Measurements from ENCODE around the gene MRPL18. TPM values are rescaled to one million over a fixed set of nuclear protein-coding genes. Genes with fewer than 3 reads are reported as not detected.

MRPL18 gene
- total RNA-seq, result 10 to 100 TPM; 42.9 to 63.2 TPM
- polyA plus RNA-seq, result 100 to 1,000 TPM in 1 of 2 donors, 10 to 100 TPM in 1; 59.4 to 120 TPM
- long read RNA-seq, donor 1, transcript MRPL18-201 (4 exons, 978 nt), result major isoform, 26 of 55 reads
- long read RNA-seq, donor 1, partial matches to known transcripts, result 27 of 55 reads
- long read RNA-seq, donor 1, other reads (novel, unspliced or antisense), result 0 of 55 reads
- long read RNA-seq, donor 2, transcript MRPL18-201 (4 exons, 978 nt), result major isoform, 13 of 27 reads
- long read RNA-seq, donor 2, partial matches to known transcripts, result 6 of 27 reads
- long read RNA-seq, donor 2, other reads (novel, unspliced or antisense), result 8 of 27 reads
- long read RNA-seq, donor 3, transcript MRPL18-201 (4 exons, 978 nt), result major isoform, 23 of 35 reads
- long read RNA-seq, donor 3, partial matches to known transcripts, result 0 of 35 reads
- long read RNA-seq, donor 3, other reads (novel, unspliced or antisense), result 12 of 35 reads
- long read RNA-seq, donor 4, transcript MRPL18-201 (4 exons, 978 nt), result major isoform, 13 of 23 reads
- long read RNA-seq, donor 4, partial matches to known transcripts, result 5 of 23 reads
- long read RNA-seq, donor 4, other reads (novel, unspliced or antisense), result 5 of 23 reads
- long read RNA-seq, donor 5, transcript MRPL18-201 (4 exons, 978 nt), result major isoform, 29 of 55 reads
- long read RNA-seq, donor 5, partial matches to known transcripts, result 7 of 55 reads
- long read RNA-seq, donor 5, other reads (novel, unspliced or antisense), result 19 of 55 reads

DNA sequence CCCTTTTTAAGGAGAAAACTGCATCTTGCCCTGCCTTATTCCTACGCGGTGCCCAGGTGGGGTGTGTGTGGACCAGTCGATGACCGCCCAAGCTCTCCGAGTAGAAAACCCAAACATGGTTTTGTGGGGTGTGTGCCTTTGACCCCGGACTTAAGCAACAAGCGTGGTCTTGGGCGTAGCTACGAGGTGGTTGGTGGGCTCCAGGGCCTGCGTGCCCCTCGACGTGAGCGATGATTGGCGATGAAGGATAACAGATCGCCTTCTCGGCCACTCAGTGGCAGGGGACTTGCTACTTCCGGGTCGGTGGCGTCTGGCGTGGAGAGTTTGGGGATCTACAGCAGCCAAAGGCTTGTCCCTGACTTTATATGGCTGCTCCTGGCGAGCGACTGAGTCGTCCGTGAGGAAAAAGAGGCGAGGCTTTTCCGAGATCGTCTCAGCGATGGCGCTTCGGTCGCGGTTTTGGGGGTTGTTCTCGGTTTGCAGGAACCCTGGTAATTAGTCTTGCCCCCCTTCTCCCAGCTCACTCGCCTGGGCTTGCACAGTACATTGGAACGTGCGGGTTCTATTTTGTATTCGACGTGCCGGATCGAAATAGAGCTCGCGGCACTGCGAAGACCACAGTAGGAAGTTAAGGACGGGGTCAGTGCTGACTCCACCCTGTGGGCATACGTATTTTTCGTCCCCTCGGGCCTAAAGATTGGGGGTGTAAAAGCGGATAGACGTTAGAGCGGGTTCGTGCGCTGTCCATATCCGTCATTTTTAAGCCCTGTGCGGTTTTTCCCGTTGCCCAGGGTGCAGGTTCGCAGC is at the start of gene MRPL18:
Gene MRPL18, plus strand, starts transcription at position 319 of the 807 bp plus-strand sequence. Its CDS starts 121 bp downstream, at position 440.
- Histone ChIP-seq H3K27ac (ENCODE audit: low read depth in 1 of 2, low read length in 1 of 2) (peak within 1 kb of the TSS; percentile 92 to 93), H3K9me3 (ENCODE audit: control insufficient read depth in 4 of 4, insufficient read depth in 3 of 4, low read length in 3 of 4) (no peaks in the 10 kb centered on the region), H3K36me3 (ENCODE audit: control insufficient read depth in 4 of 4, insufficient read depth in 4 of 4, low read length in 4 of 4) (peaks cover 2 to 27% (median 14%) of the 10 kb centered on the region in 4 donors), H3K27me3 (ENCODE audit: control insufficient read depth in 3 of 3, insufficient read depth in 3 of 3, low read length in 2 of 3) (no peaks in the 10 kb centered on the region), H3K4me1 (ENCODE audit: control insufficient read depth in 5 of 5, insufficient read depth in 5 of 5, low read length in 5 of 5) (peaks cover 8 to 27% (median 9%) of the 10 kb centered on the region in 5 donors), H3K9ac (ENCODE audit: insufficient read depth in 1 of 2, low read length in 2 of 2) (peak within 1 kb of the TSS; percentile 65 to 95), H3K4me3 (peak within 1 kb of the TSS; percentile 90)
- WGBS, 2 donors, result 0% methylated on average over 56 of the region's 56 CpGs
- ATAC-seq (ENCODE audit: insufficient read depth, low FRiP score) (peak; percentile 84), DNase-seq (peak; percentile 97 to 99 (median 99))
- TF ChIP-seq, protein P1, sequence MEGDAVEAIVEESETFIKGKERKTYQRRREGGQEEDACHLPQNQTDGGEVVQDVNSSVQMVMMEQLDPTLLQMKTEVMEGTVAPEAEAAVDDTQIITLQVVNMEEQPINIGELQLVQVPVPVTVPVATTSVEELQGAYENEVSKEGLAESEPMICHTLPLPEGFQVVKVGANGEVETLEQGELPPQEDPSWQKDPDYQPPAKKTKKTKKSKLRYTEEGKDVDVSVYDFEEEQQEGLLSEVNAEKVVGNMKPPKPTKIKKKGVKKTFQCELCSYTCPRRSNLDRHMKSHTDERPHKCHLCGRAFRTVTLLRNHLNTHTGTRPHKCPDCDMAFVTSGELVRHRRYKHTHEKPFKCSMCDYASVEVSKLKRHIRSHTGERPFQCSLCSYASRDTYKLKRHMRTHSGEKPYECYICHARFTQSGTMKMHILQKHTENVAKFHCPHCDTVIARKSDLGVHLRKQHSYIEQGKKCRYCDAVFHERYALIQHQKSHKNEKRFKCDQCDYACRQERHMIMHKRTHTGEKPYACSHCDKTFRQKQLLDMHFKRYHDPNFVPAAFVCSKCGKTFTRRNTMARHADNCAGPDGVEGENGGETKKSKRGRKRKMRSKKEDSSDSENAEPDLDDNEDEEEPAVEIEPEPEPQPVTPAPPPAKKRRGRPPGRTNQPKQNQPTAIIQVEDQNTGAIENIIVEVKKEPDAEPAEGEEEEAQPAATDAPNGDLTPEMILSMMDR (IDR thresholded peaks at IDR 0.05; ENCODE audit: control extremely low read depth, extremely low read depth), result no peak

DNA sequence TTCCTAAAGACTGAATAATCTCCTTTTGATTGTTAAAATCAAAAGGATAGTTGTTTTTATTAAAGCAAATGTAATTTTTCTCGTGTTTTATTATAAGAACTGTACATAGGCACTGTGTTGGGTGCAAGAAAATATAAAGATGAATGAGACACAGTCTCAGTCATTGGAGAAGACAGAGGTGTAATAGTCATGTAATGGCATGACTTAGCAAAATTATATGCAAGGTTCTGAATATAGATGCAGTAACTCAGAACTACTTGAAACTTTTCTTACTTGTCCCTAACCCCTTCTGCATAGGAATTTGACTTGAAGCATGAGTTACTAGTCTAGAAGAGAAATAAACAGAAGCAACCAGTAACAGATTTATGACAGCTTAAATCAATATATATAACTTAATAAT is 48.1 kb upstream of the MRPL18 start:
- 84 to 96% methylated on average over 1 of the region's 1 CpG for WGBS, 2 donors
- peaks cover 17 to 61% (median 25%) of the 10 kb centered on the region in 4 donors for H3K36me3 ChIP-seq (ENCODE audit: control insufficient read depth in 4 of 4, insufficient read depth in 4 of 4, low read length in 4 of 4)
- no peak overlapping the region for H3K9ac ChIP-seq (ENCODE audit: insufficient read depth in 1 of 2, low read length in 2 of 2)
- TF ChIP-seq, protein P1 (IDR thresholded peaks at IDR 0.05; ENCODE audit: control extremely low read depth, extremely low read depth), result no peak
- no peak for ATAC-seq (ENCODE audit: insufficient read depth, low FRiP score)
- no peak overlapping the region for H3K4me3 ChIP-seq
- H3K4me1 ChIP-seq (ENCODE audit: control insufficient read depth in 5 of 5, insufficient read depth in 5 of 5, low read length in 5 of 5), result peaks cover 0 to 7% (median 0%) of the 10 kb centered on the region in 5 donors
- H3K9me3 ChIP-seq (ENCODE audit: control insufficient read depth in 4 of 4, insufficient read depth in 3 of 4, low read length in 3 of 4), result no peaks in the 10 kb centered on the region
- H3K27ac ChIP-seq (ENCODE audit: low read depth in 1 of 2, low read length in 1 of 2), result no peak overlapping the region
- H3K27me3 ChIP-seq (ENCODE audit: control insufficient read depth in 3 of 3, insufficient read depth in 3 of 3, low read length in 2 of 3), result no peaks in the 10 kb centered on the region
- no peak for DNase-seq

DNA sequence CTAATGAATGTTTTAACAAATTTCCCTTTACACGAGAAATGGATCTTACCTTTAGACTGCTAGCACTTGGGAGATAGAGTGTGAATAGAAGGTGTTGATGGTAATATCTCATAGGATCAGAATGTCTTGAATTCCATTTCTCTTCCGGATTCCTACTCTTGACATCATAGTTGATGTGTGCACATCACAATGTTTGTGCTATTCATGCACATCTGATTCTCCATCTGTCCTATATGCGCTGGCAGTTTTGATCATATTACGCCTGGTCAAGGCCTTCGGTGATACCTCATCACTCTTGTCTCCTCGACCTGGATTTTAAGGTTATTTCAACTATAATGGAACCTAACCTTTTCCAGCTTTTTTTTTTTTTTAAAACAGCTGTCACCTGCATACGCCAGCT is 45.2 kb upstream of the MRPL18 start:
- WGBS, 2 donors, result 88 to 91% methylated on average over 7 of the region's 7 CpGs
- H3K4me1 ChIP-seq (ENCODE audit: control insufficient read depth in 5 of 5, insufficient read depth in 5 of 5, low read length in 5 of 5), result peaks cover 0 to 3% (median 0%) of the 10 kb centered on the region in 5 donors
- ATAC-seq (ENCODE audit: insufficient read depth, low FRiP score) (no peak), DNase-seq (no peak)
- H3K4me3 ChIP-seq, result no peak overlapping the region
- no peak overlapping the region for H3K9ac ChIP-seq (ENCODE audit: insufficient read depth in 1 of 2, low read length in 2 of 2)
- peaks cover 20 to 61% (median 22%) of the 10 kb centered on the region in 4 donors for H3K36me3 ChIP-seq (ENCODE audit: control insufficient read depth in 4 of 4, insufficient read depth in 4 of 4, low read length in 4 of 4)
- H3K27ac ChIP-seq (ENCODE audit: low read depth in 1 of 2, low read length in 1 of 2), result no peak overlapping the region
- no peaks in the 10 kb centered on the region for H3K27me3 ChIP-seq (ENCODE audit: control insufficient read depth in 3 of 3, insufficient read depth in 3 of 3, low read length in 2 of 3)
- TF ChIP-seq, protein P1 (IDR thresholded peaks at IDR 0.05; ENCODE audit: control extremely low read depth, extremely low read depth), result no peak
- no peaks in the 10 kb centered on the region for H3K9me3 ChIP-seq (ENCODE audit: control insufficient read depth in 4 of 4, insufficient read depth in 3 of 4, low read length in 3 of 4)

All from lung (tissue), 16 donors.